K562 treated with DMSO at 1 percent for 48 hours (cell line): ENCODE results near the gene GSDMA. TPM values are rescaled to one million over a fixed set of nuclear protein-coding genes. Genes with fewer than 3 reads are reported as not detected.

ENCODE experiments used
- total RNA-seq: library from RNA; unstranded; fragments of 300-600 nt; gene quantifications from 2 replicates; pipeline ENCODE4 v1.2.3, GENCODE V29; 2022; ENCODE audit warnings: low replicate concordance; ENCODE audit errors: extremely low read depth

GSDMA gene, protein sequence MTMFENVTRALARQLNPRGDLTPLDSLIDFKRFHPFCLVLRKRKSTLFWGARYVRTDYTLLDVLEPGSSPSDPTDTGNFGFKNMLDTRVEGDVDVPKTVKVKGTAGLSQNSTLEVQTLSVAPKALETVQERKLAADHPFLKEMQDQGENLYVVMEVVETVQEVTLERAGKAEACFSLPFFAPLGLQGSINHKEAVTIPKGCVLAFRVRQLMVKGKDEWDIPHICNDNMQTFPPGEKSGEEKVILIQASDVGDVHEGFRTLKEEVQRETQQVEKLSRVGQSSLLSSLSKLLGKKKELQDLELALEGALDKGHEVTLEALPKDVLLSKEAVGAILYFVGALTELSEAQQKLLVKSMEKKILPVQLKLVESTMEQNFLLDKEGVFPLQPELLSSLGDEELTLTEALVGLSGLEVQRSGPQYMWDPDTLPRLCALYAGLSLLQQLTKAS
- not detected in 2 replicates for total RNA-seq

DNA sequence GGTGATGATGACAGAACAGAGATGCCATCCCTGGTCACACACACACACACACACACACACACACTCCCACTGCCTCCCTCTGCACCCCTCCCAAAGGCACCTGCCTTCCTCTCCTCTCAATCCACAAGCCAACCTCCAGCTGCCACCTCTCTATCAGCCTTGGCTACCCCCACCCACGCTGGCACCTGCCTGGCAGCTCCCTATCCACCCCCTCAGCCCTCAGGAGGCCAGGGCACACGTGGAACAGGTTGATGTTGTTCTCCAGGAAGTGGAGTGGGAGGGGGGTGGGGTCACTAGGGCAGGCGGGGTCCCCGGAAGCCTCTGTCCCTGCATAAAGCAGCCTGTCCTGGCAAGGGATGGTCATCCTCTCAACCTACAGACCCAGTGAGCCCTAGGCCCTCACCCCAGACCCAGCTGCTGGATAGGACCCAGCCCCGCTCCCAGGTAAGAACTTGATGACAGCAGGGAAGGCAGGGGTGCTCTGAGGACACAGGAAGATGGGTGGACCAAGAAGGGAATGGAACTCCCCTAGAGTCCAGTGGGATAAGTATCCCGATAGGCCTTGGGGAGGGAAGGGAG lies at the start of gene GSDMA:
GSDMA (plus strand) TSS at position 363 of the 579 bp plus-strand sequence. CDS start 2,684 bp downstream, outside the sequence.

DNA sequence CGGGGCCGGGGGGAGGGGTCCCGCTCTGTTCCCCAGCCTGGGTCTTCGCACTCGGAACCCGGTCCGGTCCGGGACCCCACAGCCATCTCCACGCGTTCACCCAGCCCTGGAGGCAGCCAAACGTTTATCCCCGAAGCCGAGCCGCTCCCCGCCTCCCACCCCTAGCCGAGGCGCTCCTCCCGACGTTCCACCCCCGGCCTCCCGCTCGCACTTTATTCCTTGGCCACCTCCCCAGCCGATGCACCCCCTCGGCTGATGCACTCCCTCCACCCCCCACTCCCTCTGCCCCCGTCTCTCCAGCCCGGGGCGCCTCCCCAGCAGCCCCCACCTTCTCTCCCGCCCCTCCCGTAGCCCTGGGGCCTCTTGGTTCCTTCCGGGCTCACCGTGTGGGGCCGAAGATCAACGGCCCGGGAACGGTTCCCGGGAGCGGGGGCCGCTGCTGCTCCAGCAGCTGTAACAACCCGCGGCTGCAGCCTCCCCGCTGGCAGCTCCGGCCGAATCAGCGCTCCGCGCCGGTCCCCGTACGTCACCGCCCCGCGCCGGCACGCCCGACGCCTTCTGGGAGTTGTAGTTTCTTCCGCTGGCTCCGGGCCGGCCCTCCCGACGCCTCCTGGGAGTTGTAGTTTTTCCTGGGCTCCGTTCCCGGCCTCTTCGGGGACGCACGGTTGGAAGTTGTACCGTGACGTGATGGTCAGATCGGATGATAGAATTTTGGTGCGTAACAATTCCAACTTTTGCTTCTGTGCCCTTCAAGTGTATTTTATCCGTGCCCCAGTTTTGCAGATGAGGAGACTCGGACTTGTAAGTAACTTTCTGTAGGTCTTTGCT lies 35.5 kb upstream of the GSDMA start, which contains the start of the genes LRRC3C and ORMDL3:
LRRC3C (plus strand) TSS at position 632 of the 828 bp plus-strand sequence. CDS start 13,792 bp downstream, outside the sequence.
ORMDL3 (minus strand) TSS at position 501 of the 828 bp plus-strand sequence. CDS start 3,398 bp downstream, outside the sequence.

DNA sequence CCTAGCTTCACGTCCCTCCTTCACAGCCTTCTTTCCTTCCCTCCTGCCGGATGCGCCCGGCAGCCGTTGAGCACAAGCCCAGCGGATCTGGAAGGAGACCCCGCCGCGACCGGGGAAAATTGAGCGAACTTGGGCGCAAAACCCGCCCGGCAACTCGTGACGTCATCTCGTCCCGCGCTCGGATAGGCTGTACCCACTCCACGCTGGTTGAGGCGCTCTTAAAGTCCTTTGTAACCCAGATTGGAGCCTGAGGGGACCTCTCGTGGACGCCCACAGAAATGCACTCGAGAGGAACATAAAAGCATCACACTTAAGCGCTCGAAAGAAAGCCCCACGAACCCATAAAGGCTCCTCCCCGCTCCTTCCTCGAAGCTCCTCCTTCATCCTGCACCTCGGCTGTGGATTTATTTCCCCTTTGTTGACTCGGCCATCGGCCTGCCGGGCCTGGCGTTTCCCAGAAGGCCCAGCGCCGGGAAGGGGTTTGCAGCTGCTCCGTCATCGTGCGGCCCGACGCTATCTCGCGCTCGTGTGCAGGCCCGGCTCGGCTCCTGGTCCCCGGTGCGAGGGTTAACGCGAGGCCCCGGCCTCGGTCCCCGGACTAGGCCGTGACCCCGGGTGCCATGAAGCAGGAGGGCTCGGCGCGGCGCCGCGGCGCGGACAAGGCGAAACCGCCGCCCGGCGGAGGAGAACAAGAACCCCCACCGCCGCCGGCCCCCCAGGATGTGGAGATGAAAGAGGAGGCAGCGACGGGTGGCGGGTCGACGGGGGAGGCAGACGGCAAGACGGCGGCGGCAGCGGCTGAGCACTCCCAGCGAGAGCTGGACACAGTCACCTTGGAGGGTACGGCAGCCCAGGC lies 17.8 kb downstream of the GSDMA start, which contains the start of gene PSMD3:
PSMD3 (plus strand) TSS at position 457 of the 856 bp plus-strand sequence; CDS start at position 621, 164 bp downstream.

DNA sequence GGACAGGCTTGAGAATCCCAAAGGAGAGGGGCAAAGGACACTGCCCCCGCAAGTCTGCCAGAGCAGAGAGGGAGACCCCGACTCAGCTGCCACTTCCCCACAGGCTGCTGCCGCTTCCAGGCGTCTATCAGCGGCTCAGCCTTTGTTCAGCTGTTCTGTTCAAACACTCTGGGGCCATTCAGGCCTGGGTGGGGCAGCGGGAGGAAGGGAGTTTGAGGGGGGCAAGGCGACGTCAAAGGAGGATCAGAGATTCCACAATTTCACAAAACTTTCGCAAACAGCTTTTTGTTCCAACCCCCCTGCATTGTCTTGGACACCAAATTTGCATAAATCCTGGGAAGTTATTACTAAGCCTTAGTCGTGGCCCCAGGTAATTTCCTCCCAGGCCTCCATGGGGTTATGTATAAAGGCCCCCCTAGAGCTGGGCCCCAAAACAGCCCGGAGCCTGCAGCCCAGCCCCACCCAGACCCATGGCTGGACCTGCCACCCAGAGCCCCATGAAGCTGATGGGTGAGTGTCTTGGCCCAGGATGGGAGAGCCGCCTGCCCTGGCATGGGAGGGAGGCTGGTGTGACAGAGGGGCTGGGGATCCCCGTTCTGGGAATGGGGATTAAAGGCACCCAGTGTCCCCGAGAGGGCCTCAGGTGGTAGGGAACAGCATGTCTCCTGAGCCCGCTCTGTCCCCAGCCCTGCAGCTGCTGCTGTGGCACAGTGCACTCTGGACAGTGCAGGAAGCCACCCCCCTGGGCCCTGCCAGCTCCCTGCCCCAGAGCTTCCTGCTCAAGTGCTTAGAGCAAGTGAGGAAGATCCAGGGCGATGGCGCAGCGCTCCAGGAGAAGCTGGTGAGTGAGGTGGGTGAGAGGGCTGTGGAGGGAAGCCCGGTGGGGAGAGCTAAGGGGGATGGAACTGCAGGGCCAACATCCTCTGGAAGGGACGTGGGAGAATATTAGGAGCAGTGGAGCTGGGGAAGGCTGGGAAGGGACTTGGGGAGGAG lies 52.5 kb downstream of the GSDMA start, which contains the start of gene CSF3:
CSF3 (plus strand) TSS at position 436 of the 993 bp plus-strand sequence; CDS start at position 471, 35 bp downstream.

Other genes with a start within 250 kb of the GSDMA start
- gene MIEN1, start 232.5 kb upstream of the GSDMA start, total RNA-seq: not detected in 2 replicates
- not detected in 2 replicates for gene GRB7, start 225.1 kb upstream of the GSDMA start, total RNA-seq
- not detected in 2 replicates for gene IKZF3, start 98.7 kb upstream of the GSDMA start, total RNA-seq
- gene ZPBP2, start 94.8 kb upstream of the GSDMA start, total RNA-seq: not detected in 2 replicates
- gene GSDMB, start 44.4 kb upstream of the GSDMA start, total RNA-seq: not detected in 2 replicates
- not detected in 2 replicates for gene ORMDL3, start 35.4 kb upstream of the GSDMA start, total RNA-seq
- not detected in 2 replicates for gene LRRC3C, start 35.3 kb upstream of the GSDMA start, total RNA-seq
- gene PSMD3, start 17.8 kb downstream of the GSDMA start, total RNA-seq: not detected in 2 replicates
- not detected in 2 replicates for gene CSF3, start 52.4 kb downstream of the GSDMA start, total RNA-seq
- not detected in 2 replicates for gene MED24, start 91.4 kb downstream of the GSDMA start, total RNA-seq
- not detected in 2 replicates for gene THRA, start 100.0 kb downstream of the GSDMA start, total RNA-seq
- gene NR1D1, start 137.6 kb downstream of the GSDMA start, total RNA-seq: not detected in 2 replicates
- not detected in 2 replicates for gene MSL1, start 159.0 kb downstream of the GSDMA start, total RNA-seq
- 202 TPM in 1 of 2 replicates, not detected in the other for gene CASC3, start 177.5 kb downstream of the GSDMA start, total RNA-seq
- gene RAPGEFL1, start 214.5 kb downstream of the GSDMA start, total RNA-seq: not detected in 2 replicates